ENCODE measurements around the gene NRXN3.

NRXN3 gene

GRCh38 chr14:79040790-79041189, 870.6 kb downstream of the NRXN3 start:
- H3K27me3 ChIP-seq (replicated peaks; ENCODE audit: control insufficient read depth, insufficient read depth, low read length): no peaks in the 10 kb centered on the region
- H3K36me3 ChIP-seq (ENCODE audit: control insufficient read depth, insufficient read depth, low read length): no peaks in the 10 kb centered on the region
- no peak for TF ChIP-seq CTCF (IDR thresholded peaks at IDR 0.05; ENCODE audit: insufficient read depth, low read length, poor library complexity, severe bottlenecking)
- no peak for DNase-seq (ENCODE audit: extremely low read depth, insufficient read length)
- H3K4me3 ChIP-seq (replicated peaks; ENCODE audit: low read depth, low read length): no peak overlapping the region

- Histone ChIP-seq H3K4me3 (replicated peaks; ENCODE audit: low read depth, low read length) (no peak overlapping the region), H3K36me3 (ENCODE audit: control insufficient read depth, insufficient read depth, low read length) (no peaks in the 10 kb centered on the region), H3K27me3 (replicated peaks; ENCODE audit: control insufficient read depth, insufficient read depth, low read length) (no peaks in the 10 kb centered on the region)
- DNase-seq (ENCODE audit: extremely low read depth, insufficient read length): no peak
- TF ChIP-seq CTCF (IDR thresholded peaks at IDR 0.05; ENCODE audit: insufficient read depth, low read length, poor library complexity, severe bottlenecking): no peak
These were observed 873.2 kb downstream of the NRXN3 start for GRCh38 chr14:79043194-79043889.

GRCh38 chr14:79044894-79045624, 874.9 kb downstream of the NRXN3 start:
- no peaks in the 10 kb centered on the region for H3K27me3 ChIP-seq (replicated peaks; ENCODE audit: control insufficient read depth, insufficient read depth, low read length)
- H3K36me3 ChIP-seq (ENCODE audit: control insufficient read depth, insufficient read depth, low read length): no peaks in the 10 kb centered on the region
- no peak for DNase-seq (ENCODE audit: extremely low read depth, insufficient read length)
- TF ChIP-seq CTCF (IDR thresholded peaks at IDR 0.05; ENCODE audit: insufficient read depth, low read length, poor library complexity, severe bottlenecking): no peak
- H3K4me3 ChIP-seq (replicated peaks; ENCODE audit: low read depth, low read length): no peak overlapping the region

GRCh38 chr14:79050787-79051727, 880.9 kb downstream of the NRXN3 start:
- H3K36me3 ChIP-seq (ENCODE audit: control insufficient read depth, insufficient read depth, low read length): no peaks in the 10 kb centered on the region
- no peak overlapping the region for H3K4me3 ChIP-seq (replicated peaks; ENCODE audit: low read depth, low read length)
- no peaks in the 10 kb centered on the region for H3K27me3 ChIP-seq (replicated peaks; ENCODE audit: control insufficient read depth, insufficient read depth, low read length)
- DNase-seq (ENCODE audit: extremely low read depth, insufficient read length): no peak
- TF ChIP-seq CTCF (IDR thresholded peaks at IDR 0.05; ENCODE audit: insufficient read depth, low read length, poor library complexity, severe bottlenecking): no peak

- no peak for TF ChIP-seq CTCF (IDR thresholded peaks at IDR 0.05; ENCODE audit: insufficient read depth, low read length, poor library complexity, severe bottlenecking)
- DNase-seq (ENCODE audit: extremely low read depth, insufficient read length): no peak
- Histone ChIP-seq H3K27me3 (replicated peaks; ENCODE audit: control insufficient read depth, insufficient read depth, low read length) (no peaks in the 10 kb centered on the region), H3K4me3 (replicated peaks; ENCODE audit: low read depth, low read length) (no peak overlapping the region), H3K36me3 (ENCODE audit: control insufficient read depth, insufficient read depth, low read length) (no peaks in the 10 kb centered on the region)
These were observed 881.6 kb downstream of the NRXN3 start for GRCh38 chr14:79051742-79052141.

Measured in GM06990 (cell line).